HCT116 (cell line): ENCODE measurements around the gene SLX9. TPM values are rescaled to one million over a fixed set of nuclear protein-coding genes. Genes with fewer than 3 reads are reported as not detected.

Experiments used
- ATAC-seq: fragments of 200-7000 bp; cut with Tn5 transposase; 2 replicates; pipeline ENCODE4 v1.9.1; 2020; ENCODE audit warnings: mild to moderate bottlenecking, moderate library complexity
- BruUV-seq: library from RNA; stranded (reverse); fragments of 400-500 nt; replicated peaks from 2 replicates; lab custom pipeline; 2021; lab: Mats Ljungman, UMichigan
- CTCF ChIA-PET: fragments of 300-600 bp; sonication (Branson Sonifier 250); formaldehyde crosslinking; loops from one replicate; lab custom pipeline; 2021; ENCODE audit warnings: antibody characterized with exemption; lab: Charles Lee
- POLR2A ChIA-PET: fragments of 300-600, 350-600 bp; sonication (Branson Sonifier 250); formaldehyde crosslinking; loops from one replicate; lab custom pipeline; 2021; ENCODE audit warnings: antibody characterized with exemption; lab: Charles Lee
- RAD21 ChIA-PET, 2 experiments: fragments of 300-600 bp; sonication (Branson Sonifier 250); formaldehyde crosslinking; loops; one replicate each; lab custom pipeline; 2023; ENCODE audit warnings: low total read pairs in 2 of 2; ENCODE audit not compliant: uncharacterized antibody in 2 of 2, unreplicated experiment in 2 of 2, low non-redundant PET in 1 of 2; lab: Charles Lee
- DNase-seq: peaks from one replicate; pipeline ENCODE4 v3.0.0-alpha.2; 2010; ENCODE audit warnings: low read depth, low spot score
- H2AFZ ChIP-seq: fragments of 200-600 bp; shearing (Covaris generic), sonication (generic); 2 replicates; pipeline ENCODE4 v1.6.1; 2017; ENCODE audit warnings: low read depth, mixed run types, mixed read lengths, antibody characterized with exemption, low read length; ENCODE audit not compliant: poor library complexity, severe bottlenecking
- H3K27ac ChIP-seq: 2 replicates; pipeline ENCODE4 v1.5.1; 2012; ENCODE audit warnings: low read depth, low read length
- H3K27me3 ChIP-seq: fragments of 200-600 bp; sonication (generic); 2 replicates; pipeline ENCODE4 v1.6.1; 2016; ENCODE audit warnings: mixed run types, low read length, mixed read lengths; ENCODE audit not compliant: insufficient read depth
- H3K36me3 ChIP-seq, 2 experiments: fragments of 200-500 bp in 1 of 2; fragments of 200-600 bp in 1 of 2; sonication (Bioruptor generic) in 1 of 2; sonication (generic) in 1 of 2; 2 replicates each; pipeline versions ENCODE4 v1.5.1 to v1.6.1; 2014 to 2016; ENCODE audit warnings: low read length in 2 of 2, inconsistent platforms in 1 of 2, mixed read lengths in 1 of 2, mixed run types in 1 of 2; ENCODE audit not compliant: insufficient read depth in 2 of 2, control insufficient read depth in 1 of 2
- H3K4me1 ChIP-seq, 2 experiments: fragments of 200-600 bp in 1 of 2; sonication (generic) in 1 of 2; 2 replicates each; pipeline versions ENCODE4 v1.5.1 to v1.6.1; 2012 to 2017; ENCODE audit warnings: low read length in 2 of 2, inconsistent platforms in 1 of 2, mild to moderate bottlenecking in 1 of 2, mixed read lengths in 1 of 2, mixed run types in 1 of 2, moderate library complexity in 1 of 2; ENCODE audit not compliant: insufficient read depth in 2 of 2, control insufficient read depth in 1 of 2
- H3K4me2 ChIP-seq: fragments of 200-600 bp; sonication (generic); 2 replicates; pipeline ENCODE4 v1.6.1; 2017; ENCODE audit warnings: mixed run types, low read length, mixed read lengths
- H3K4me3 ChIP-seq, 2 experiments: fragments of 200-600 bp in 1 of 2; sonication (generic) in 1 of 2; replicated peaks in 1 of 2; 2 replicates each; pipeline ENCODE4 v1.5.1; 2011 to 2016; ENCODE audit warnings: low read length in 2 of 2, control low read depth in 1 of 2, low read depth in 1 of 2, mild to moderate bottlenecking in 1 of 2, mixed read lengths in 1 of 2, mixed run types in 1 of 2
- H3K79me2 ChIP-seq: fragments of 200-600 bp; sonication (generic); 2 replicates; pipeline ENCODE4 v1.6.1; 2017; ENCODE audit warnings: mild to moderate bottlenecking, mixed run types, low read length, moderate library complexity, mixed read lengths; ENCODE audit not compliant: insufficient read depth
- H3K9ac ChIP-seq: fragments of 200-600 bp; sonication (generic); 2 replicates; pipeline ENCODE4 v1.6.1; 2016; ENCODE audit warnings: low read length, mixed read lengths
- H3K9me2 ChIP-seq: fragments of 200-600 bp; sonication (generic), shearing (Covaris generic); 2 replicates; pipeline ENCODE4 v1.6.1; 2017; ENCODE audit warnings: mixed run types, mild to moderate bottlenecking, moderate library complexity; ENCODE audit not compliant: insufficient read depth
- H3K9me3 ChIP-seq, 2 experiments: fragments of 200-500 bp in 1 of 2; fragments of 200-600 bp in 1 of 2; sonication (Bioruptor generic) in 1 of 2; sonication (generic) in 1 of 2; 2 replicates each; pipeline ENCODE4 v1.6.1; 2014 to 2017; ENCODE audit warnings: low read length in 2 of 2, mixed read lengths in 2 of 2, inconsistent platforms in 1 of 2, low read depth in 1 of 2, mild to moderate bottlenecking in 1 of 2, mixed run types in 1 of 2, moderate library complexity in 1 of 2; ENCODE audit not compliant: control insufficient read depth in 1 of 2, insufficient read depth in 1 of 2
- H4K20me1 ChIP-seq: fragments of 200-600 bp; sonication (generic), shearing (Covaris generic); 2 replicates; pipeline ENCODE4 v1.6.1; 2017; ENCODE audit warnings: mixed run types, mild to moderate bottlenecking, moderate library complexity; ENCODE audit not compliant: insufficient read depth
- ELF1 ChIP-seq: IDR thresholded peaks from 2 replicates; pipeline ENCODE4 v1.6.1; 2012; ENCODE audit warnings: low read depth, borderline replicate concordance
- EZH2phosphoT487 ChIP-seq: fragments of 200-600 bp; IDR thresholded peaks from 2 replicates; pipeline ENCODE4 v1.6.1; 2018; ENCODE audit warnings: antibody characterized with exemption, borderline replicate concordance
- MAX ChIP-seq: IDR thresholded peaks from 2 replicates; pipeline ENCODE4 v1.6.1; 2012
- SIN3A ChIP-seq: IDR thresholded peaks from 2 replicates; pipeline ENCODE4 v1.6.1; 2012; ENCODE audit warnings: low read depth
- TCF7L2 ChIP-seq: IDR thresholded peaks from 2 replicates; pipeline ENCODE4 v1.7.0; 2011; ENCODE audit warnings: borderline replicate concordance, inconsistent platforms; ENCODE audit not compliant: insufficient read depth, insufficient read length; ENCODE audit errors: extremely low read depth
- YY1 ChIP-seq: IDR thresholded peaks from 2 replicates; pipeline ENCODE4 v1.6.1; 2011; ENCODE audit warnings: low read length, low read depth, moderate library complexity, mild to moderate bottlenecking; ENCODE audit not compliant: insufficient replicate concordance; ENCODE audit errors: extremely low read depth
- ZFX ChIP-seq: fragments of 450-650 bp; IDR thresholded peaks from 2 replicates; pipeline ENCODE4 v1.6.1; 2017
- intact Hi-C: fragments of 100-400 bp; cut with micrococcal nuclease; formaldehyde crosslinking; loops from 2 replicates; pipeline ENCODE4 v1.10.0; 2022
- total RNA-seq: library from RNA; stranded (reverse); gene quantifications from one replicate; pipeline ENCODE4 v1.2.1, GENCODE V29; 2021; ENCODE audit not compliant: unreplicated experiment

SLX9 gene
- total RNA-seq, 1 experiment from 2014 or later, result 61.9 TPM

GRCh38 chr21:44975720-44976555, 36.1 kb downstream of the SLX9 start:
- Histone ChIP-seq H3K79me2 (no peaks in the 10 kb centered on the region; the same call in 1 of the 2 replicates), H3K36me3 (no peaks in the 10 kb centered on the region; a peak in 1 of 4 replicates), H3K4me1 (peaks cover 0 to 10% of the 10 kb centered on the region in 2 experiments; a peak in 1 of 4 replicates), H4K20me1 (no peaks in the 10 kb centered on the region), H3K4me2 (no peak overlapping the region), H3K27me3 (no peaks in the 10 kb centered on the region), H3K4me3 (no peak overlapping the region), H3K9me2 (no peaks in the 10 kb centered on the region), H3K9me3 (no peaks in the 10 kb centered on the region), H3K27ac (no peak overlapping the region), H2AFZ (no peak overlapping the region), H3K9ac (no peak overlapping the region)
- no peak for DNase-seq
- ChIA-PET RAD21 (no interaction called here), CTCF (interaction anchor here (0.9 to 1.6 kb wide), 2 partner anchors 12 to 36 kb away, joined by 3 to 5 read pairs; no protein-coding TSS in a partner anchor), POLR2A (no interaction called here)
- no TSS peak for BruUV-seq
- intact Hi-C loops, result no loop called here
- TF ChIP-seq SIN3A (no peak), ELF1 (no peak), TCF7L2 (no peak), EZH2phosphoT487 (no peak), ZFX (no peak), YY1 (no peak), MAX (no peak)
- ATAC-seq, result no peak
